ENCODE data around the gene PAK4. TPM values are rescaled to one million over a fixed set of nuclear protein-coding genes. Genes with fewer than 3 reads are reported as not detected.
"Not testable (repeated sequence)": the region's sequence is repeated elsewhere in the genome, so short reads cannot be mapped to it uniquely, and the experiment has no call there.

Gene PAK4
- total RNA-seq, 2 donors from 2014 or later, result 15.6 to 19.4 TPM

DNA sequence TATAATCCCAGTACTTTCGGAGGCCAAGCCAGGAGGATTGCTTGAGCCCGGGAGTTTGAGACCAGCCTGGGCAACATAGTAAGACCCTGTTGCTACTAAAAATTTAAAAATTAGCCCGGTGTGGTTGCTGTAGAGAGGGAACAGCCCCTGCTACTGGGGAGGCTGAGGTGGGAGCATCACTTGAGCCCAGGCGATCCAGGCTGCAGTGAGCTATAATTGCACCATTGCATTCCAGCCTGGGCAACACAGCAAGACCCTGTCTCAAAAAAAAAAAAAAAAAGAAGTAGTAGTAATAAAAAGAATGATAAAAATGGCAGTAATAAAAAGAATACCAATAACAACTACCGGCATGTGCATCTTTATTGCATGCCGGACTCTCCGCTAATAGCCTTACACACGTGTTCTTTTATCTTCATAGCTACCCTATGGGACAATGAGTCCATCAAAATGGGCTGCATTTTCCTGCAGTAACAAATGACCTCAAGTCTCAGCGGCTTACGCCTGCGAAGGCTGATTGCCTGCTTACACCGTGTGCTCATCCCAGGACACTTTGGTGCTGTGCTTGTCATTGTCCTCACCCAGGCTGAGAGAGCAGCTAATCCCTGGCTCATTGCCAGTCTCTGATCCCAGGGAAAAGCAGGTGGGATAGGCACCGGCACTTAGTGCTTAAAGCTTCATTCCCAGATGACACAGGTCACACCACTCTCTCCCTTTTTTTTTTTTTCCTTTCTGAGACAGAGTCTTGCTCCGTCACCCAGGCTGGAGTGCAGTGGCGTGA is 92.8 kb downstream of the PAK4 start:
- Mint-ChIP-seq H3K36me3 (no peaks in the 10 kb centered on the region), H3K27ac (no peak overlapping the region), H3K9me3 (no peaks in the 10 kb centered on the region)
- DNase-seq (ENCODE audit: low spot score in 2 of 2), result no peak
- no peak for ATAC-seq

DNA sequence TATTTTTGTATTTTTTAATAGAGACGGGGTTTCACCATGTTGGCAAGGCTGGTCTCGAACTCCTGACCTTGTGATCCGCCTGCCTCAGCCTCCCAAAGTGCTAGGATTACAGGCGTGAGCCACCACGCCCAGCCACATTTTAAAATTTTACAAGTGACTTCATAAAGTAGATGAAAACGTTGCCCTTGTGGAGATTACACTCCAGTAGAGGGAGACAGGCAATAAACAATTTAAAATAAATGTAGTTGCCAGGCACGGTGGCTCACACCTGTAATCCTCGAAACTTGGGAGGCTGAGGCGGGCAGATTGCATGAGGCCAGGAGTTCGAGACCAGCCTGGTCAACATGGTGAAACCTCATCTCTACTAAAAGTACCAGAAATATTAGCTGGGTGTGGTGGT is 93.5 kb downstream of the PAK4 start:
- not testable (repeated sequence) for H3K9me3 Mint-ChIP-seq, H3K36me3 Mint-ChIP-seq, ATAC-seq

DNA sequence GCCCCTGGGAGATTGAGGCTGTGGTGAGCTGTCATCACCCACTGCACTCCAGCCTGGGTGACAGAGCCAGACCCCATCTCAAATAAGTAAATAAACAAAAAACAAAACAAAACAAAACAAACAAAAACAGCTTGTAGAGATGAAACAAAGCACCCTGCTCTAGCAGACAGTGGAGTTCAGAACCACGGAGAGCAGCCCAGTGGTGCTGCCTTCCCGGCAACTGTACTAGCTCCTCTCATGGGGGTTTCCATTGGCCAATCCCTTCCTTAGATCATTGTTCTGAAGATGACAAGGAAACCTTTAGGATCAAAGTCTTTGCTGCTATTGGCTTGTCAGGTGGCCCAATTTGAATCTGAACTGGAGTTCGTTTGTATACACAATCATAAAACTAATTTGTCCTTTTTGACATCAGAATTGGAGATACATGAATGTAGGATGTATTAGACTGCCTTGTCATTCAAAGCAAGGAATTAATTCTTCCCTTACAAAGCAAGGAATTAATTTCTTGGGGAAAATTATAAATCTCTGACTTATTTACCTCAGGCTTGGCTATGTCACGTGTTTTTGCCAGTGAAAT is 98.2 kb downstream of the PAK4 start:
- no peak overlapping the region for H3K27ac Mint-ChIP-seq
- ATAC-seq, result no peak
- no peak for DNase-seq (ENCODE audit: low spot score in 2 of 2)
- H3K9me3 Mint-ChIP-seq, result no peaks in the 10 kb centered on the region
- no peaks in the 10 kb centered on the region for H3K36me3 Mint-ChIP-seq

More for the DNA sequence above, 93.5 kb downstream of the PAK4 start:
- not testable (repeated sequence) for DNase-seq (ENCODE audit: low spot score in 2 of 2); H3K27ac Mint-ChIP-seq

DNA sequence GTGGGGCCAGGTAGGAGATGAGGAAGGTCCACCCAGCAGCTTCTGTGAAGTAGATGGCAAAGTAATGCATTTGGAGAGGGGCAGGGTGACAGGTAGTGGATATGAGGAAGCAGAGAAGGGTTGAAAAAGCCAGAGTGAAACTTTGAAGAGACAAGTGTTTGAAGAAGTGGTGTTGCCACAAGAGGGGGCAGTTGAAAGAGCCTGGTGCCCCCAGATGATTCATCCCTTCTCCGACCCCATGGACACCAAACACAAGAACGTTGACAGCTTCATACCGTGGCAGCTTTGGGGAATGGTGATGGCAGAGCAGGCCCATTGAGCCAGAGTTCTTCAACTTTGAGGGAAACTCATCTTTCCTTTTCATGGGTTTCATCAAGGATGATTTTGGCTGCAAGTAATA is 99.3 kb downstream of the PAK4 start:
- no peak for DNase-seq (ENCODE audit: low spot score in 2 of 2)

More for the DNA sequence above, 99.3 kb downstream of the PAK4 start:
- no peak for ATAC-seq
- Mint-ChIP-seq H3K9me3 (no peaks in the 10 kb centered on the region), H3K27ac (peak overlapping the region in 1 of 2 donors; percentile 79), H3K36me3 (no peaks in the 10 kb centered on the region)

Other genes starting within 250 kb of the PAK4 start
- 100 to 1,000 TPM; 105 to 137 TPM for gene RINL, start 247.5 kb upstream of the PAK4 start, total RNA-seq
- gene SIRT2, start 226.2 kb upstream of the PAK4 start, total RNA-seq, result 10 to 100 TPM; 31.5 to 46.0 TPM
- 10 to 100 TPM; 41.9 to 71.9 TPM for gene NFKBIB, start 225.8 kb upstream of the PAK4 start, total RNA-seq
- gene CCER2, start 213.6 kb upstream of the PAK4 start, total RNA-seq, result 1 to 10 TPM in 1 of 2 donors, under 1 TPM in 1; 0.59 to 1.4 TPM
- gene SARS2, start 195.0 kb upstream of the PAK4 start, total RNA-seq, result 10 to 100 TPM; 35.9 to 59.1 TPM
- gene MRPS12, start 194.8 kb upstream of the PAK4 start, total RNA-seq, result 10 to 100 TPM; 54.1 to 93.0 TPM
- gene FBXO17, start 150.0 kb upstream of the PAK4 start, total RNA-seq, result under 1 TPM in 1 of 2 donors, not detected in 1; 0.10 TPM
- gene FBXO27, start 93.2 kb upstream of the PAK4 start, total RNA-seq, result under 1 TPM in 1 of 2 donors, not detected in 1; 0.35 TPM
- gene ACP7, start 41.4 kb upstream of the PAK4 start, total RNA-seq, result under 1 TPM in 1 of 2 donors, not detected in 1; 0.08 TPM
- gene NCCRP1, start 71.2 kb downstream of the PAK4 start, total RNA-seq, result not detected
- not detected for gene SYCN, start 78.5 kb downstream of the PAK4 start, total RNA-seq
- under 1 TPM in 1 of 2 donors, not detected in 1; 0.60 TPM for gene IFNL3, start 119.2 kb downstream of the PAK4 start, total RNA-seq
- not detected for gene IFNL4, start 123.1 kb downstream of the PAK4 start, total RNA-seq
- gene IFNL2, start 142.6 kb downstream of the PAK4 start, total RNA-seq, result under 1 TPM in 1 of 2 donors, not detected in 1; 0.35 TPM
- gene IFNL1, start 170.6 kb downstream of the PAK4 start, total RNA-seq, result 1 to 10 TPM in 1 of 2 donors, not detected in 1; 1.8 TPM
- 10 to 100 TPM in 1 of 2 donors, 1 to 10 TPM in 1; 5.3 to 11.2 TPM for gene LRFN1, start 195.1 kb downstream of the PAK4 start, total RNA-seq
- gene GMFG, start 210.3 kb downstream of the PAK4 start, total RNA-seq, result 100 to 1,000 TPM; 315 to 372 TPM
- gene SAMD4B, start 216.6 kb downstream of the PAK4 start, total RNA-seq, result 10 to 100 TPM; 42.1 to 56.1 TPM